ENCODE measurements around the gene CFHR5.
"Not testable (repeated sequence)": the region's sequence is repeated elsewhere in the genome, so short reads cannot be mapped to it uniquely, and the experiment has no call there.

CFHR5 gene

DNA sequence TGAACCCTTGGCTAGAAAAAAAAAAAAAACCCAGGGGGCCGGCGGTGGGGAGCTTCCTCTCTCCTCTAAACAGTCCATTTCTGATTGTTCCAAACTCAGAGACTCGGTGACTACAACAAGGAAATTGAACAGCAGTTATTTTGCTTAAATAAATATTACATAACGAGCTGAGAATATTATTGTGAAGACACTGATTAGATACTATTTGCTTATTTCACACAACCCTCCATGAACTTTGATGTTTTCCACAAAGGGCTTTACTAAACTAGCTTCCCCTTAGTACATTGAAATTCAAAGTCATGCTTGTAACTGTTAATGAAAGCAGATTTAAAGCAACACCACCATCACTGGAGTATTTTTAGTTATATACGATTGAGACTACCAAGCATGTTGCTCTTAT is at the start of gene CFHR5:
CFHR5 (plus strand) TSS at position 279 of the 400 bp plus-strand sequence; CDS start at position 388, 109 bp downstream.
- no peak for DNase-seq (ENCODE audit: low spot score)

DNA sequence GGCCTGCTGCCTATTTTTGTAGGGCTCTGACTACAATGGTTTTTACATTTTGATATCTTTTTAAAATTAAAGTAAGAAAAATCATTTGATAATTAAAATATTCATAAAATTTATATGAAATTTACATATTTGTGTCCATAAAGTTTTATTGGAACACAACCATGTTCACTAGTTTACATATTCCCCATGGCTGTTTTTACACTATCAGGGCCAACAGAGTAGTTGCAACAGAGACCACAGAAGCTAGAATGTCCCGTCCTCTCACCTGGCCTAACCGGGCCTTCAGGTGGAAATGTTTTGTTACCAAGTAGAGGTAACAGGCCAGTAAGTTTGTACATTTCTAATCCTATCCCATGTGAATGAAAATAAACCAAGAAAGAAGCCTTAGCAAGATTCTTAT is 44.5 kb upstream of the CFHR5 start:
- not testable (repeated sequence) for DNase-seq (ENCODE audit: low spot score)

GRCh38 chr1:196933531-196934189 is 43.7 kb upstream of the CFHR5 start:
- no peak for DNase-seq (ENCODE audit: low spot score)

- DNase-seq (ENCODE audit: low spot score) = not testable (repeated sequence)
Observed at GRCh38 chr1:196941474-196941873, 35.9 kb upstream of the CFHR5 start.

GRCh38 chr1:196943568-196943967 is 33.8 kb upstream of the CFHR5 start, which contains the start of gene CFHR2:
Gene CFHR2, plus strand, starts transcription at chr1:196943738. Its CDS starts 143 bp downstream, at chr1:196943881.
- not testable (repeated sequence) for DNase-seq (ENCODE audit: low spot score)

GRCh38 chr1:196951711-196952394 is 25.5 kb upstream of the CFHR5 start:
- DNase-seq (ENCODE audit: low spot score) = no peak

DNA sequence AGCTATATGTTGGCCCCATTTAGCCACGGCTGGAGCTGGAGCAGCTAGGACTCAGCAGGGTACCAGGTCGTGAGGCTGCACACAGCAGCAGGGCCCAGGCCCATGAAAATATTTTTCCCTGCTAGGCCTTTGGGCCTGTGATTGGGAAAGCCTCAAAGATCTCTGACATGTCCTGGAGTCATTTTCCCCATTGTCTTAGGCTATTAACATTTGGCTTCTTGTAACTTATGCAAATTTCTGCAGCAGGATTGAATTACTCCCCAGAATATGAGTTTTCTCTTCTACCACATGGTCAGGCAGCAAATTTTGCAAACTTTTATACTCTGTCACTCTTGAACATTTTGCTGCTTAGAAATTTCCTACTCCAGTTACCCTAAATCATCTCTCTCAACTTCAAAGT is 22.6 kb upstream of the CFHR5 start:
- no peak for DNase-seq (ENCODE audit: low spot score)

DNA sequence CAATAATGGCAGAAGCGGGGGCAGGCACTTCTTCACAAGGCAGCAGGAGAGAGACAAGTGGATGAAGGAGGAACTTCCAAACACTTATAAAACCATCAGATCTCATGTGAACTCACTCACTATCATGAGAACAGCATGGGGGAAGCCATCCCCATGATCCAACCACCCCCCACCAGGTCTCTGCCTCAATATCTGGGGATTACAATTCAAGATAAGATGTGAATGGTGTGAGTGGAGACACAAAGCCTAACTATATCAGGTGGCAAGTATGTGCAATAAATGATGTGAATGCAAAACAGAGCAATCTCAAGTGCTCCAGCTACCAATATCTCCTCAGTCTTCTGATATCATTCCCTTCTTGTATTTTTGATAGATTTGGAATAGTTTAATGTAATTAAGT is 21.4 kb upstream of the CFHR5 start:
- DNase-seq (ENCODE audit: low spot score) = no peak

- no peak for DNase-seq (ENCODE audit: low spot score)
Observed at GRCh38 chr1:196960854-196961253, 16.5 kb upstream of the CFHR5 start.

- DNase-seq (ENCODE audit: low spot score) = no peak
Observed at GRCh38 chr1:196970182-196970581, 7.2 kb upstream of the CFHR5 start.

DNA sequence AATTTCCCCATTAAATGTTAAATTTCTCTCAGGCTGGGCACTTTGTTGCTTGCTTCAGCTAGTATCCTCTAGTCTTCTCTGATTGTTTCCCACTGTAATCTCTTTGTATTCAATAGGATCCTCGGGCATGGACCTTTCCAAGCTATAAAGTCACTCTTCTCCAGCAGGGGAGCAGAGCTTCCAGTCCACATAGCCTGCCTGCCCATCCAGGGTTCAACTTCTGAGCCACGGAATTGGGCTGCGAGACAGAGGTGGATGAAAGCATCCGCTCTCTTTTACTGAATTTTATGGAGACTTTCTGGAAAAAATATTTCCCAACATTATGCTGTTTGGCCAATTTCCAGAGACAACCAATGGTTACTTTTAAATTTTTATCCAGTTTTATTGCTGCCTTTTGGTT is 1.1 kb upstream of the CFHR5 start:
- DNase-seq (ENCODE audit: low spot score) = no peak

DNA sequence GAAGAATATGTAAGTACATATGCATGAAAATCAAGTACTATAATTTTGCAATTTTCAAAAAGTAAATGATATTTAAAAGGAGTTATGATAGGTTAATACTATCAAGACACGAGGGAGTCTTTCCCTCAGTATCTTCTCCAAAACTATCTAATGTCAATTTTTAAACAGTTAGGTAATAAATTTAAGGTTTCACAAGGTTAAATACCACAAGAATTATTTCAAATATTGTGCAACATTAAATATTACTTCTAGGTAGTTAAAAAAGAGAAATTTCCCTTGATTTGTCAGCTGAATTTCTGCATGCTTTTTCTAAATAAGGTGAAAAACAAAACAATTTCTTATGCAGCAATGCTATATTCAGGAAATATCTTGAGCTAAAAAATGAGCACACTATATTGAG is 3.5 kb downstream of the CFHR5 start:
- DNase-seq (ENCODE audit: low spot score) = no peak

DNA sequence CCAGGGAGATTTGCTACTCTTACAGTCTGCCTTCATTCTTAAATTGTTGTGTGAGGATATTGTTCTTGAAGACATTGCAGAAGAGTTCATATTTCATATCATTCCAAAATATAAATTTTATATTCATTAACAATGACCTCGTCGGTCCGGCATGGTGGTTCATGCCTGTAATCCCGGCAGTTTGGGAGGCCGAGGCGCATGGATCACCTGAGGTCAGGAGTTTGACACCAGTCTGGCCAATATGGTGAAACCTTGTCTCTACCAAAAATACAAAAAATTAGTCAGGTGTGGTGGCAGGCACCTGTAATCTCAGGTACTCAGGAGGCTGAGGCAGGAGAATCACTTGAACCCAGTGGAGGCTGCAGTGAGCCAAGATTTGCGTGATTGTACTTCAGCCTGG is 4.9 kb downstream of the CFHR5 start:
- not testable (repeated sequence) for DNase-seq (ENCODE audit: low spot score)

- not testable (repeated sequence) for DNase-seq (ENCODE audit: low spot score)
Observed at GRCh38 chr1:196991919-196992651, 14.7 kb downstream of the CFHR5 start.

DNA sequence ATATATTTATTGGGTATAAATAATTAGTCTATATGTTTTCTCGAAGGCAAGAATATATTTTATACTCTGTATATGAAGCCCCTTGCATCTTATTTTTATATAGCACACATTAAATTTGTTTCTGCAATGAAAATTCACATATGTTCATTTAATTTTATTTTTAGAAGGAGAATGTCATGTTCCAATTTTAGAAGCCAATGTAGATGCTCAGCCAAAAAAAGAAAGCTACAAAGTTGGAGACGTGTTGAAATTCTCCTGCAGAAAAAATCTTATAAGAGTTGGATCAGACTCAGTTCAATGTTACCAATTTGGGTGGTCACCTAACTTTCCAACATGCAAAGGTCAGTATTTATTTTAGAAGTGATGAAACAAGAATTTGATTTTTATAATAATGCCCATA is 16.6 kb downstream of the CFHR5 start:
- no peak for DNase-seq (ENCODE audit: low spot score)

DNA sequence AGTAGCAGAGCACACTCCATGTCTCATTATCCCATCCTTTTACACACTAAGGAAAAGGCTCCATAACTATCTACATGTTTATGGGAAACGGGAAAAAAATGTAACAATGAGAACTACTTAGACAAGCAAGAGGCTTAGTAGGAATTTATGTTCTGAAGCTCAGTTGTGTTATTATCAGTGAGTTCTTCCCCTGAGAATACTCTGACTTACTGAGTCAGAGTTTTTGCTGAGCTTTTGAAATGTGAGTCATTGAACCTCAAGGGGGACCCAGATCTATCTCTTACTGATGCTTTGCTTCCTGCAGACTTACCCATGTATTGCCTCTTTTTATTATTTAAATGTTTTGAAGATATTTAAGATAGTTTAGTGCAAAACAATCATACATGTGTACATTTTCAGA is 20.1 kb downstream of the CFHR5 start:
- no peak for DNase-seq (ENCODE audit: low spot score)

GRCh38 chr1:197001828-197002227 is 24.5 kb downstream of the CFHR5 start:
- DNase-seq (ENCODE audit: low spot score) = no peak

DNA sequence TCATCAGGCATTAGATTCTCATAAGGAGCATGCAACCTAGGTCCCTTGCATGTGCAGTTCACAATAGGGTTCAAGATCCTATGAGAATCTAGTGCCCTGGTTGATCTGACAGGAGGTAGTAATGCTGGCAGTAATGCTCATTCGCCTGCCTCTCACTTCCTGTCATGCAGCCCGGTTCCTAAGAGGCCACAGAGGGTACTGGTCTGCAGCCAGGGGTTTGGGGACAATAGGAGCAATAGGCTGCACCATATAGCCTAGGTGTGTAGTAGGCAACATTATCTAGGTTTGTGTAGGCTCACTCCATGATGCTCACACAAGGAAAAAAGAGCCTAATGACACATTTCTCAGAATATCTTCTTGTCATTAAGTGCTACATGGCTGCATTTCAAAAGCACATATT is 25.8 kb downstream of the CFHR5 start:
- no peak for DNase-seq (ENCODE audit: low spot score)

GRCh38 chr1:197008861-197009260 is 31.5 kb downstream of the CFHR5 start:
- DNase-seq (ENCODE audit: low spot score) = no peak

- DNase-seq (ENCODE audit: low spot score) = no peak
Observed at GRCh38 chr1:197011614-197012013, 34.3 kb downstream of the CFHR5 start.

DNA sequence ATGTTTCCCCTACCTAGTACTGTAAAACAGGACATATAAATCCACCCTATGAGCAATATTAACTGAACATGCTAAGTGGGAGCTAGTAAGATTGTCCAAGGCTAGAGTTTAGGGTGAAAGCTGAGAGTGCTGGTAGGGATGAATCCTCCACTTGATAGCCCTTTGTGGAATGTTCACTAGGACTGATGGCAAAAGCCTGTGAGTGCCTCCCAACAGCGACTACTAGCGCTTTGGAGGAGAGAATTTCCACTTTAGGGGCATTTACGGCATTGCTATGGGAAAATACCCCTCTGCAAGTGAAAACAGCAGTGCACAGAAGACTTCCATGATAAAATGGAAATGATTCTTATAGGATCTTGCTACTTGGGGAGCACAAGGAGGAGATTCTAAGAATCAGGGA is 35.9 kb downstream of the CFHR5 start:
- DNase-seq (ENCODE audit: low spot score) = no peak

- DNase-seq (ENCODE audit: low spot score) = no peak
Observed at GRCh38 chr1:197016751-197017150, 39.4 kb downstream of the CFHR5 start.

- no peak for DNase-seq (ENCODE audit: low spot score)
Observed at GRCh38 chr1:197017558-197018146, 40.3 kb downstream of the CFHR5 start.
